ENCODE data around the gene MEGF11.

- TF ChIP-seq CTCF (IDR thresholded peaks at IDR 0.05) (no peak), POLR2A (IDR thresholded peaks at IDR 0.05) (no peak)
Observed at GRCh38 chr15:66285533-66286280, 32.2 kb upstream of the MEGF11 start.
